Uterus (tissue), 2 donors: ENCODE results near the gene EPB41L2.

Source experiments
- POLR2A ChIP-seq, 2 donors: fragments of 450-650 bp; IDR thresholded peaks; one replicate each; pipeline ENCODE4 v1.6.1; 2016; ENCODE audit warnings: antibody characterized with exemption in 2 of 2, mild to moderate bottlenecking in 1 of 2, moderate library complexity in 1 of 2
- TF ChIP-seq, protein P1 (sequence below), 4 experiments: fragments of 200-600 bp in 2 of 4; fragments of 450-650 bp in 2 of 4; sonication (generic) in 2 of 4; IDR thresholded peaks; one replicate each; pipeline ENCODE4 v1.5.1; 2016 to 2019; ENCODE audit warnings: antibody characterized with exemption in 4 of 4, mild to moderate bottlenecking in 2 of 4, moderate library complexity in 1 of 4

DNA sequence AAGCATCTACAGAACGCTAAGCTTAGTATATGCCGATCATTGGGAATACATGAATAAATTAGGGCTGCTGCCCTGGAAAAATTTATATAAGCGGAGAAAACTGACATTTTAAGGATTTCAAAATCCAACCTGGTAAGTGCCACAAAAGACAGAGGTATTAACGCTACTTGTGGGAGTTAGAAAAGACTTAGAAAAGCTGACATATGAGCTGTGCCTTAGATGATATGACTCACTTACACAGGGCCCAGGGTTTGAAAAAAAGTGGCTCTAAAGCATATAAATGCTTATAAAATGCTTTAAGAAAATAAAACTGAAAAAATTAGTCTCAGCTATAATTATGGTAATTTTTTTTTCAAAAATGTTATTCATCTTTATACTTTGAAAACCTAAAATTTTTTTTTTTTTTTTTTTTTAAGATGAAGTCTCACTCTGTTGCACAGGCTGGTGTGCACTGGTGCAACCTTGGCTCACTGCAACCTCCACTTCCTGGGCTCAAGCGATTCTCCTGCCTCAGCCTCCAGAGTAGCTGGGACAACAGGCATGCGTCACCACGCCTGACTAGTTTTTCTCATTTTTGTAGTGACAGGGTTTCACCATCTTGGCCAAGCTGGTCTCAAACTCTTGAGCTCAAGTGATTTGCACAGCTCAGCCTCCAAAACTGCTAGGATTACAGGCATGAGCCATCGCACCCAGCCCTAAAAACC, 25.7 kb downstream of the EPB41L2 start:
- TF ChIP-seq, protein P1, sequence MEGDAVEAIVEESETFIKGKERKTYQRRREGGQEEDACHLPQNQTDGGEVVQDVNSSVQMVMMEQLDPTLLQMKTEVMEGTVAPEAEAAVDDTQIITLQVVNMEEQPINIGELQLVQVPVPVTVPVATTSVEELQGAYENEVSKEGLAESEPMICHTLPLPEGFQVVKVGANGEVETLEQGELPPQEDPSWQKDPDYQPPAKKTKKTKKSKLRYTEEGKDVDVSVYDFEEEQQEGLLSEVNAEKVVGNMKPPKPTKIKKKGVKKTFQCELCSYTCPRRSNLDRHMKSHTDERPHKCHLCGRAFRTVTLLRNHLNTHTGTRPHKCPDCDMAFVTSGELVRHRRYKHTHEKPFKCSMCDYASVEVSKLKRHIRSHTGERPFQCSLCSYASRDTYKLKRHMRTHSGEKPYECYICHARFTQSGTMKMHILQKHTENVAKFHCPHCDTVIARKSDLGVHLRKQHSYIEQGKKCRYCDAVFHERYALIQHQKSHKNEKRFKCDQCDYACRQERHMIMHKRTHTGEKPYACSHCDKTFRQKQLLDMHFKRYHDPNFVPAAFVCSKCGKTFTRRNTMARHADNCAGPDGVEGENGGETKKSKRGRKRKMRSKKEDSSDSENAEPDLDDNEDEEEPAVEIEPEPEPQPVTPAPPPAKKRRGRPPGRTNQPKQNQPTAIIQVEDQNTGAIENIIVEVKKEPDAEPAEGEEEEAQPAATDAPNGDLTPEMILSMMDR (IDR thresholded peaks at IDR 0.05): no peak
- no peak for TF ChIP-seq POLR2A (IDR thresholded peaks at IDR 0.05)
